NCI-H2196 treated with DMSO at 0.1 percent for 48 hours (cell line): ENCODE measurements around the gene NUP85.
A peak's percentile ranks its signal among the peaks of the same experiment; 100 is the strongest.
"Not testable (repeated sequence)": the region's sequence is repeated elsewhere in the genome, so short reads cannot be mapped to it uniquely, and the experiment has no call there.

Experiments
- DNase-seq: peaks from one replicate; lab custom pipeline; 2025; ENCODE audit not compliant: unreplicated experiment; lab: John Stamatoyannopoulos, UW

NUP85 gene

GRCh38 chr17:75199886-75200618, 5.4 kb upstream of the NUP85 start:
- DNase-seq, result no peak

GRCh38 chr17:75205793-75206163, 299 bp downstream of the NUP85 start:
- no peak for DNase-seq

GRCh38 chr17:75207050-75207407, 1.6 kb downstream of the NUP85 start:
- DNase-seq, result not testable (repeated sequence)

GRCh38 chr17:75207760-75208159, 2.3 kb downstream of the NUP85 start:
- no peak for DNase-seq

GRCh38 chr17:75208161-75208560, 2.7 kb downstream of the NUP85 start:
- DNase-seq, result no peak

GRCh38 chr17:75209061-75209460, 3.6 kb downstream of the NUP85 start:
- no peak for DNase-seq

- DNase-seq, result no peak
Measured at GRCh38 chr17:75218131-75218530, 12.7 kb downstream of the NUP85 start.

- DNase-seq, result no peak
Measured at GRCh38 chr17:75219815-75220214, 14.3 kb downstream of the NUP85 start.

GRCh38 chr17:75225016-75225415, 19.5 kb downstream of the NUP85 start:
- no peak for DNase-seq

- DNase-seq, result no peak
Measured at GRCh38 chr17:75227729-75228128, 22.2 kb downstream of the NUP85 start.

GRCh38 chr17:75228305-75228704, 22.8 kb downstream of the NUP85 start:
- DNase-seq, result no peak

- DNase-seq, result no peak
Measured at GRCh38 chr17:75228847-75229246, 23.4 kb downstream of the NUP85 start.

- DNase-seq, result no peak
Measured at GRCh38 chr17:75231071-75231470, 25.6 kb downstream of the NUP85 start.

GRCh38 chr17:75231741-75232464, 26.4 kb downstream of the NUP85 start:
- DNase-seq, result no peak

GRCh38 chr17:75232786-75233185, 27.3 kb downstream of the NUP85 start:
- no peak for DNase-seq

- DNase-seq, result no peak
Measured at GRCh38 chr17:75237100-75238014, 31.9 kb downstream of the NUP85 start.

GRCh38 chr17:75238020-75238580, 32.6 kb downstream of the NUP85 start:
- no peak for DNase-seq

GRCh38 chr17:75238684-75239191, 33.3 kb downstream of the NUP85 start:
- DNase-seq, result peak; percentile 59

- DNase-seq, result no peak
Measured at GRCh38 chr17:75239214-75239613, 33.7 kb downstream of the NUP85 start.

GRCh38 chr17:75239778-75240393, 34.4 kb downstream of the NUP85 start:
- DNase-seq, result no peak
